A549 (cell line): Measurements from ENCODE around the gene MSI2.

Experiments
- BHLHE40 ChIP-seq: IDR thresholded peaks from 2 replicates; pipeline ENCODE4 v1.6.1; 2012; ENCODE audit warnings: low read depth, low read length, inconsistent platforms
- EP300 ChIP-seq, 2 experiments: fragments of >200 bp; sonication (Bioruptor Twin); formaldehyde crosslinking; IDR thresholded peaks; 2 replicates in 1 of 2; 3 replicates in 1 of 2; pipeline ENCODE4 v1.6.1; 2016 to 2017
- GATA3 ChIP-seq: IDR thresholded peaks from 2 replicates; pipeline ENCODE4 v1.6.1; 2012; ENCODE audit warnings: borderline replicate concordance
- HDAC2 ChIP-seq: fragments of 200-600 bp; sonication (generic); IDR thresholded peaks from 2 replicates; pipeline ENCODE4 v1.6.1; 2016
- JUN ChIP-seq, 2 experiments: fragments of >200 bp; sonication (Bioruptor Twin); formaldehyde crosslinking; IDR thresholded peaks; 2 replicates in 1 of 2; 3 replicates in 1 of 2; pipeline ENCODE4 v1.6.1; 2016 to 2017
- MAFK ChIP-seq: fragments of 450-650 bp; IDR thresholded peaks from 2 replicates; pipeline ENCODE4 v1.6.1; 2014; ENCODE audit not compliant: partially characterized antibody
- NPAS2 ChIP-seq: fragments of 250-450 bp; sonication (Bioruptor Pico); IDR thresholded peaks from 2 replicates; pipeline ENCODE4 v1.8.0; 2022; ENCODE audit warnings: mild to moderate bottlenecking, moderate library complexity, borderline replicate concordance
- PHF8 ChIP-seq: fragments of 200-600 bp; sonication (generic); IDR thresholded peaks from 2 replicates; pipeline ENCODE4 v1.6.1; 2016; ENCODE audit warnings: low read depth, mild to moderate bottlenecking, antibody characterized with exemption, moderate library complexity, borderline replicate concordance
- POLR2A ChIP-seq: IDR thresholded peaks from 2 replicates; pipeline ENCODE4 v1.6.1; 2012; ENCODE audit warnings: mild to moderate bottlenecking, low read length
- POLR2AphosphoS2 ChIP-seq: conservative IDR thresholded peaks from 2 replicates; pipeline ENCODE4 v1.6.1; 2012; ENCODE audit warnings: low read length, improper control_type of control experiment, inconsistent platforms
- RAD21 ChIP-seq, 2 experiments: fragments of >200 bp in 1 of 2; sonication (Bioruptor Twin) in 1 of 2; formaldehyde crosslinking in 1 of 2; IDR thresholded peaks in 1 of 2; conservative IDR thresholded peaks in 1 of 2; 2 replicates in 1 of 2; 3 replicates in 1 of 2; pipeline ENCODE4 v1.6.1; 2012 to 2018; ENCODE audit warnings: inconsistent platforms in 1 of 2
- RFX5 ChIP-seq: fragments of 450-650 bp; IDR thresholded peaks from 2 replicates; pipeline ENCODE4 v1.7.1; 2014; ENCODE audit warnings: antibody characterized with exemption, mild to moderate bottlenecking, moderate library complexity
- SMC3 ChIP-seq: fragments of >200 bp; sonication (Bioruptor Twin); formaldehyde crosslinking; IDR thresholded peaks from 3 replicates; pipeline ENCODE4 v1.6.1; 2018; ENCODE audit warnings: inconsistent platforms
- TF ChIP-seq, protein P1 (sequence below): fragments of >200 bp; sonication (Bioruptor Twin); formaldehyde crosslinking; IDR thresholded peaks from 3 replicates; pipeline ENCODE4 v1.5.1; 2016

DNA sequence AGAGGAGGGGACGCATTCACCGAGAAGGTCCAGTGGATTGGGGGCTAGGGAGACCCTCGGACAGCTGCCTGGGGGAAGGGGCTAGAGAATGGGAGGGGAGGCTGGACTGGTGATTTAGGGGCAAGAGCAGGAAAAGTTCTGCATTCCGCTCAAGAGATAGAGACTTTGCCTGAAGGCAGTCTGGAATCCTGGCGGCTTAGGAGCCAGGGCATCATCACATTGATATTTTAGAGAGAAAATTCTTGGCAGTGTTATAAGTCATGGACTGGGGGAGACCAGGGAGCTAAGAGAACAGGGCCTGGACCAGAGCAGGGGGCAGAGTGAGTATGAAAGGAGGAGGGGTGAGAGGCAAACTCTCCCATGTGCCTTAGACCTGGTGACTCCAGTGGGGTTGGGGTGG lies 35.8 kb downstream of the MSI2 start:
- TF ChIP-seq EP300 (IDR thresholded peaks at IDR 0.05) = no peak
- no peak for TF ChIP-seq POLR2A
- TF ChIP-seq, protein P1, sequence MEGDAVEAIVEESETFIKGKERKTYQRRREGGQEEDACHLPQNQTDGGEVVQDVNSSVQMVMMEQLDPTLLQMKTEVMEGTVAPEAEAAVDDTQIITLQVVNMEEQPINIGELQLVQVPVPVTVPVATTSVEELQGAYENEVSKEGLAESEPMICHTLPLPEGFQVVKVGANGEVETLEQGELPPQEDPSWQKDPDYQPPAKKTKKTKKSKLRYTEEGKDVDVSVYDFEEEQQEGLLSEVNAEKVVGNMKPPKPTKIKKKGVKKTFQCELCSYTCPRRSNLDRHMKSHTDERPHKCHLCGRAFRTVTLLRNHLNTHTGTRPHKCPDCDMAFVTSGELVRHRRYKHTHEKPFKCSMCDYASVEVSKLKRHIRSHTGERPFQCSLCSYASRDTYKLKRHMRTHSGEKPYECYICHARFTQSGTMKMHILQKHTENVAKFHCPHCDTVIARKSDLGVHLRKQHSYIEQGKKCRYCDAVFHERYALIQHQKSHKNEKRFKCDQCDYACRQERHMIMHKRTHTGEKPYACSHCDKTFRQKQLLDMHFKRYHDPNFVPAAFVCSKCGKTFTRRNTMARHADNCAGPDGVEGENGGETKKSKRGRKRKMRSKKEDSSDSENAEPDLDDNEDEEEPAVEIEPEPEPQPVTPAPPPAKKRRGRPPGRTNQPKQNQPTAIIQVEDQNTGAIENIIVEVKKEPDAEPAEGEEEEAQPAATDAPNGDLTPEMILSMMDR = no peak
- TF ChIP-seq NPAS2 (CRISPR knock-in tag) = no peak
- TF ChIP-seq POLR2AphosphoS2 = no peak
- no peak for TF ChIP-seq GATA3
- no peak for TF ChIP-seq PHF8
- TF ChIP-seq HDAC2 = no peak
- no peak for TF ChIP-seq MAFK
- no peak for TF ChIP-seq JUN (IDR thresholded peaks at IDR 0.05)
- TF ChIP-seq SMC3 = no peak
- TF ChIP-seq RFX5 = no peak
- no peak for TF ChIP-seq RAD21 (conservative IDR thresholded peaks at IDR 0.05 in 1 of 2, IDR thresholded peaks at IDR 0.05 in 1 of 2)
- TF ChIP-seq BHLHE40 = no peak
